Activated naive CD4-positive, alpha-beta T cell treated with anti-CD3 and anti-CD28 coated beads, Interleukin-2, amount 50 U/mL, for 72 hours (primary cell): ENCODE results near the gene JAKMIP1. TPM values are rescaled to one million over a fixed set of nuclear protein-coding genes. Genes with fewer than 3 reads are reported as not detected.

ENCODE experiments used
- ATAC-seq, 2 donors: fragments of 150-1000 bp; cut with Tn5 transposase; 2 replicates each; pipeline ENCODE4 v1.10.0; 2021; ENCODE audit warnings: mild to moderate bottlenecking in 2 of 2, moderate library complexity in 2 of 2
- DNase-seq, 2 donors: peaks; one replicate each; pipeline ENCODE4 v3.0.0; 2021 to 2022; ENCODE audit warnings: low spot score in 2 of 2
- H3K27ac Mint-ChIP-seq, 2 donors: one replicate each; pipeline ENCODE4 v1.8.0; 2022; ENCODE audit warnings: mild to moderate bottlenecking in 2 of 2, mixed read lengths in 2 of 2
- H3K36me3 Mint-ChIP-seq, 2 donors: one replicate each; pipeline ENCODE4 v1.8.0; 2022; ENCODE audit warnings: mixed read lengths in 2 of 2
- H3K9me3 Mint-ChIP-seq, 2 donors: one replicate each; pipeline ENCODE4 v1.8.0; 2022; ENCODE audit warnings: mixed read lengths in 2 of 2
- total RNA-seq, 2 donors: library from RNA; stranded (reverse); gene quantifications; one replicate each; pipeline ENCODE4 v1.2.3, GENCODE V29; 2022

Gene JAKMIP1
- total RNA-seq, 2 donors from 2014 or later, result 1.3 to 7.4 TPM

DNA sequence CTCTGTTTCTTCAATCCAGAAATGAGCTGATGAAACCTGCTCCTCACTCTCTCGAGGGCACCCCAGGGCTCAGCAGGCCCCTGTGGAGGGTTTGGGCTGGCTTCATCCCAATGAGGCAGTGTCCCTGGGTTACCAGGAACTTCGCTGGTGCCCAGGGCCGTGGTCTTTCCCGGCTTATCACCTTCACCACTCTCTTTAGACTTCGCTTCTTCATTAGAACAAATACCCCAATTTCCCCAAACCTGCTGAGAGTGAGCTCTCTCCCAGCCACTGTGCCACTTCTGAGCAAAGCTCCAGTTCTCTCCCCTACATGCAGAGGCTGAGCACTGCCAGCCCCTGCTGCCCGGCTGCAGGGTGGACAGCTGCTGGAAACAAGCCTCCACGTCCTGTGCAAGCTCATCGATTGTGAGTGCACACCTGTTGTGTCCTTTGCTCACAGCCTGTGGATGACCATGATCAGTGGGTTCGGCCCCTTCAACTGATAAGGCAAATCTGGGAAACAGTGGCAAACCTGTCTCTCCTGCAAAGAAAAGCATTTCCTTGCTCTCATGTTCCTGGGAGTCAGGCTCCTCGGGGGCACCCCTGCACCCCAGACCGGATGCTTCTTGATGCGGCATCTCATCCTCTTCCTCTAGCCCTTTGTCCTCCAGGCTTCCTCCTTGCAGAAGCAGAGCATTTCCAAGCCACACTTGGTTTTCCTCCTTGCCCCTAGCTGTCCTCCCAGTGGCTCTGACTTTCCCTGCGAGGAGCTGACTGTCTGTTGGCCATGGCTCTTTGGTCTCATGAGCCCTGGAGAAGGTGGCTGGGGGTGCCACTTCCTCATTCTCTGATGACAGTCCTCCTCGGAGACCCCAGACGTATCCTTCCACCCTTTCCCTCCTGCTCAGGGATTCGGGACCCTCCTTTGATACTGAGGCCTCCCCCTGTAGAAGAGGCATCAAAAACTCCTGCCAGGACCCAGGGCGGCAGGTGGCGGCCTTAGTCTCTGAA, 210.8 kb downstream of the JAKMIP1 start:
- DNase-seq, result no peak
- ATAC-seq, result no peak
- H3K36me3 Mint-ChIP-seq, result peaks cover 0 to 4% of the 10 kb centered on the region in 2 donors
- peaks cover 5 to 6% of the 10 kb centered on the region in 2 donors for H3K9me3 Mint-ChIP-seq
- no peak overlapping the region for H3K27ac Mint-ChIP-seq

DNA sequence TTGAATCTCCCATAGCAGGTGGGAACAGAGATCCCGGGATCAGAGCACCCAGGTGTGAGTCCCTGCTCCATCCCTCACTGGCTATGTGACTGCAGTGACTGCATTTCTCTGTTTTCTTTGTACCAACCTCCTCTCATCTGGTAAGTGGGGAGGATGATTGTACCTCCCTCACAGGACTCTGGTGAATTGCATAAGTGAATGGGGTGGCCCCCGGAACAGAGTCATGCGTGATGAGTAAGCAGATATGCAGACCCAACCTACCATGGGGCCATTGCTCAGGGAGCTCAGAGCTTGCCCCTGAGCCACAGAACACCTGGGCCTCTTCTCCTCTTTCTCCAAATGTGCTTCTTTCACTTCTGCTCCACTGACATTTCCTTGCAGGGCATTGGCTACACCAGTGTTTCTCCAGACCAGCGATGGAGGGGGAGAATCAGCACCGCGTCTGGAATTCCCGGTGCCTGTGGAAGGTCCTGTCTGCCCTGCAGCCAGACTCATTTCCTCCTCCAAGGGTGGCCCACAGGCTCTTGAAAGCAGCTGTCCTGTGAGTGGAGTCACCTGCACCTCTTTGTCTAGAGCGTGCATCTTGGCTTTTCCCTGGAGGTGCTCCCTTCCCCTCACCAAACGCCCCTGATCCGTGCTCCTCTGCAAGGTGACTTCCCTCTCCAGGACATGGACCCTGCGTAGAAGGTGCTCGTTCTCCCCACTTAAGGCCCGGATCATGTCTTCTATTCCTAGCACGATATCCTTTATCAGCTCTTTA, 212.1 kb downstream of the JAKMIP1 start:
- no peak for DNase-seq
- no peak for ATAC-seq
- H3K27ac Mint-ChIP-seq, result no peak overlapping the region
- H3K36me3 Mint-ChIP-seq, result peaks cover 0 to 12% of the 10 kb centered on the region in 2 donors
- peaks cover 15 to 19% of the 10 kb centered on the region in 2 donors for H3K9me3 Mint-ChIP-seq

DNA sequence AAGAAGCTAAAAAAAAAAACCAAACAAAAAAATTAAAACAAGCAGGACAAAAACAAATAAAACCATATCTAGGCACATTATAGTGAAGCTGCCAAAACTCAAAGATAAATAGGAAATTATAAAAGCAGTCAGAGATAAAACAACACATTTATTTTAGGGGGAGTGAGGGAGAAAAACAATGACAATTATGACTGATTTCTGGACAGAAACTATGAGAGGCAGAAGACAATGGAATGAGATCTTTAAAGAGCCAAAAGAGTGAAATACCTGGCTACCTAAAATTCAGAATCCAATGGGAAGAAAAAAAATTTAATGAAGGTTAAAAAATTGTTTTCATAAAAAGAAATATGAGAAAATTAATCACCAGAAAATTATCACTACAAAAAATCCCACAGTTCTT, 215.5 kb downstream of the JAKMIP1 start:
- peaks cover 0 to 13% of the 10 kb centered on the region in 2 donors for H3K36me3 Mint-ChIP-seq
- DNase-seq, result no peak
- ATAC-seq, result no peak
- H3K9me3 Mint-ChIP-seq, result peaks cover 17 to 23% of the 10 kb centered on the region in 2 donors
- H3K27ac Mint-ChIP-seq, result no peak overlapping the region

DNA sequence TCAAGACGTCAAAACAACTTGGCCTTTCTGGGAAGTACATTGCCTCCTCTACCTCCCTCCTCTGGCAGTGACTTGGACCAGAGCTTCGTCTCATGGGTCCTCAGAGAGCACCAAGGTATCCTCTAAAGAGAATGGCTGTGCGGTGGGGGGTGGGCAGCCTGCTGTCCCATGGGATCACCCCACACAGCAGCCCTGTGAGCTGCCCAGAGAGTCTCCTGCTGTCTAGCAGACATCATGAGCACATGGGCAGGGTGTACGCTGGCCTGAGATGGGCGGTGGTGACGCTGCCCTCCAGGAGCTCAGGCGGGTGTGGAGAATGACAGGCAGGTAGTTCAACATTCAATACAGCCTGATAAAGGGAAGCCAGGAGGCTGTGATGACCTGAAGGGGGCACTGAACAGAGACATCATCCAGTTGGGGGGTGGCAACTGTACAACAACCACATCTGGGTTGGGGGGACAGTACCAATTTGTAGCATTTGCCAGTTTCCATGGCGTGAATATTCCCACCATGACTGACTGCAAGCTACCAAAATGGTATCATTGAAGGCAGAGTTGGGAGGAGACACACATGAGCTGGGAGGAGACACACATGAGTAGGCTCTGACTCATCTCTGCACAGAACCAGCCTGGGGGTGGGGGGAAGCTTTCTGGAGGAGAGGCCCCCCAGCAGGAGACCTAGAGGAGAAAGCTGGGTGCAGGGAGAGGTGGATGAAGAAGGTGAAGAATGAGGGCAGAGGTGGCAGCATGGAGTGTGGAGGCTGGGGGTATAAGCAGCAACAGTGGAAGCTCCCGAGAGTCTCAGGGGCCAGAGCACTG, 218.0 kb downstream of the JAKMIP1 start:
- DNase-seq, result no peak
- H3K36me3 Mint-ChIP-seq, result peaks cover 0 to 13% of the 10 kb centered on the region in 2 donors
- no peak overlapping the region for H3K27ac Mint-ChIP-seq

DNA sequence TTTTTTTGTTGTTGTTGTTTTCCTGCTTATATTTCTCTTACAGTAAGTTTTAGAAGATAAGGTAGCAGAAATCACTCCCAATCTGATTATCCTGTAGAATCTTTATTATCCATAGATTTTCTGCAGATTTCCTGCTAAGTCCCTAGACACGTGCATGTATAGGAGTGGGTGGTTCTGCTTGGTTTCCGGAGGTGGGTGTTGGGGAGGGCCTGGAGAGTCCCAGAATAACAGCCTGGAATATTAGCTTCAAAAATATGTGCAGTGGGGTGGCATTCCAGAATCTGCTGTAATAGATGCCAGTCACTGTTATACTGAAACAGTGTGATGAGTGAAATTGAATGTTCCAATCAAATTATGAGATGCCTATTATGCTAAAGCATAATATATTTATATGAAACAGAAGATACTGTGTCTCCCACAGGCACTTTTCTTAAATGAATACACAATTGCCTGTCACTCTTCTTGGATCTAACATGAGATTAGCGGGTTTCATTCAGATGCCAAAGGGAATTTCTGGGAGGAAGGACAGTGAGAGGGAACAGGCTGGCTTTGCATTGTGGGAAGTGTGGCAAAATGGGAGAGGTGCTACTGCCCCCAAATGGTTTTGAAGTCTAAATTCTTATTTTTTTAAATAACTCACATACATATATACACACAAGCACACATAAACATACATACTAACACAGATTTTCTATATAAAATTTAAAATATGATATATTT, 219.8 kb downstream of the JAKMIP1 start:
- ATAC-seq (no peak), DNase-seq (no peak)
- H3K27ac Mint-ChIP-seq, result no peak overlapping the region
- peaks cover 17 to 23% of the 10 kb centered on the region in 2 donors for H3K9me3 Mint-ChIP-seq
- H3K36me3 Mint-ChIP-seq, result peaks cover 0 to 13% of the 10 kb centered on the region in 2 donors

More for the DNA sequence above, 218.0 kb downstream of the JAKMIP1 start:
- no peak for ATAC-seq
- H3K9me3 Mint-ChIP-seq, result peaks cover 17 to 23% of the 10 kb centered on the region in 2 donors

DNA sequence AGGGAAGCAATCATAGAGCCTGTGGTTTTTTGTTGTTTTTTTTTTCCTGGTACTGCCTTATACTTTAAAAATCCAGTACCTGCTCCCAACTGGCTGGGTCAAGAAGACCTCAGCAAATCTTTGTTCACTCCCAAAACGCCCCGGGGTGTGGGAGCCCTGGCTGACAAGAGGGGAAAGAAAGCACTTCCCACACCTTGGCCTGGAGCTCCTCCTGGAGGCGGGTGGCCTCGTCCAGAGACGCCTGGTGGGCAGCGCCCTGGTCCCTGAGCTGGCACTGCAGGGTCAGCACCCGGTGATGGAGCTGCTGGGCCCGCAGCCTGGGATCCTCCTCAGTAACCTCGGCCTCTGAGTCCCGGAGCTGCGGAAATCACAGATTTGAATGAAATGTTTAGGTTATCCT, 220.4 kb downstream of the JAKMIP1 start:
- ATAC-seq (no peak), DNase-seq (no peak)
- Mint-ChIP-seq H3K36me3 (peaks cover 0 to 13% of the 10 kb centered on the region in 2 donors), H3K27ac (no peak overlapping the region), H3K9me3 (peaks cover 17 to 22% of the 10 kb centered on the region in 2 donors)

DNA sequence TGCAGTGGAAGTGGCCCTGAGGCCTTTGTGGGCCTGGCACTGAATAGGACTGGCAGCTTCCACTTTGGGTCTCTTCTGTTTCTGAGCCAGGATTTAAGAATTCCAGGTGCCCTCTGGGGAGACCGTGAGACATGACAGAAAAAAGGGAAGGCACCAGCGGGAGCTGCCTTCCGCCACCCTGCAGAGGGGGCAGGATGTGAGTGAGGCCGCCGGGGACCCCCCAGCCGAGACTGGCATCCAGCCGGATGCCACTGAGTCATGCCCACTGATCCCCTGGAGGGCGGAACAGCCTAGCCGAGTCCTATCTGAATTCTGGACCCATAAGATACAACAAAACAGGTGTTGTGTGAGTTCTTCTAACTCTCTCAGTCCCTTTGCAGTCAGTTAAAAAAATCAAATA, 223.4 kb downstream of the JAKMIP1 start:
- no peaks in the 10 kb centered on the region for H3K36me3 Mint-ChIP-seq
- no peaks in the 10 kb centered on the region for H3K9me3 Mint-ChIP-seq
- ATAC-seq, result no peak
- H3K27ac Mint-ChIP-seq, result no peak overlapping the region
- no peak for DNase-seq

DNA sequence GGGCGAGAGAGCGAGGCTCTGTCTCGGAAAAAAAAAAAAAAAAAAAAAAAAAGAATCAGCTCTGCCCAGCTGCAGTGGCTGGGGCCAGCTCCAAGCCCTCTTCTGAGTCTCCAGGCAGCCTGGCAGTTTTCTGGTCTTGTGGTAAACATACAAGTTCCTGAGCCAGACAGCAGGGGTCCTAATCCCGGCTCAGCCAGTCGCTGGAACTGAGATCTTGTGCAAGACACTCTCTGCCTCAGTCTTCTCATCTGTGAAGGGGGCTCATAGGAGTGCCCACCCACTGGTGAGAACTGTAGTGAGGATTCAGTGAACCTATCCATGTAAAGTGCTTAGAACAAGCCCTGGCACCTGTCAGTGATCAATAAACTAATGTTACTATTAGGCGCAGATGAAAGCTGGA, 223.9 kb downstream of the JAKMIP1 start:
- Mint-ChIP-seq H3K27ac (no peak overlapping the region), H3K9me3 (no peaks in the 10 kb centered on the region), H3K36me3 (no peaks in the 10 kb centered on the region)
- no peak for ATAC-seq
- no peak for DNase-seq

Other genes starting within 250 kb of the JAKMIP1 start
- gene C4orf50, start 182.1 kb downstream of the JAKMIP1 start, total RNA-seq, result under 1 TPM in 1 of 2 donors, not detected in 1; 0.12 TPM
- gene WFS1, start 69.3 kb upstream of the JAKMIP1 start, total RNA-seq, result 1 to 10 TPM; 1.8 to 3.2 TPM